ENCODE measurements around the gene PDE6C.
A peak's percentile ranks its signal among the peaks of the same experiment; 100 is the strongest.
"Not testable (repeated sequence)": the region's sequence is repeated elsewhere in the genome, so short reads cannot be mapped to it uniquely, and the experiment has no call there.

PDE6C gene

GRCh38 chr10:93630625-93631557, 18.6 kb downstream of the PDE6C start:
- no peak for DNase-seq (ENCODE audit: low spot score)

GRCh38 chr10:93639791-93640190, 27.5 kb downstream of the PDE6C start:
- DNase-seq (ENCODE audit: low spot score): no peak

DNA sequence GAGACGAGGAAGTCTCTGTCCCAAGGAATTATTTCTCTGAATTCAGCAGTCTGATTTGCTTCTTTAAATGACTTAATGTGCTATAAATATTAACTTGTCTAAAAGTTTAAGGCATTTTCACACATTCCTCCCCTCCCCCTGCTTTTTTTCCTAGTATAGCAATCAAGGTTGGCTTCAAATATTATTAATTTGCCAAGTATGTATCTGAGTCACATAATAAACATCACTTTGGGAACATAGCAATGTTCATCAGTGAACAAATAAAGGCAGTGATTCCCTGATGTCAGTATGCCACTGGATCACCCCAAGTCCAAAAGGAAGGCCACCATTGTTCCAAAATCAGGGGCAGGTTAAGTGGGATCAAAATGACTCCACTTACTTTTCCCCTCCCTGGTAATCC, 40.5 kb downstream of the PDE6C start:
- DNase-seq (ENCODE audit: low spot score): no peak

DNA sequence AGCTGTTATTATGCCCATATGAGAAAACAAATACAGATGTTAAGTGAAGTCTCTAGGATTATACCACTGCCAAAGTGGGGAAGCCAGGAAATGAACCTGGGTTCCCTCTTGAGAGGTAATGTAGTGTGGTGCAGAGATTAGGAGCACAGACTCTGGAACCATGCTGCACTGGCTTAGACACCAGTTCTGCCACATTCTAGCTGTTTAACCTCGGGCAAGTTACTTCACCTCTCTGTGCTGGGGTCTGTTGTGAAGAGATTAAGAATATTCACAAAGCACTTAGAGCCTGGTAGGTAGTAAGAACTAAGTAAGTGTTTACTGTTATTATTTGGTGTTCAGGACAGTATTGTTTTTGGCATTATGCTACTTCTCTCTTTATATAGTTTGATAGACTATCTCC, 41.9 kb downstream of the PDE6C start:
- DNase-seq (ENCODE audit: low spot score): no peak

- DNase-seq (ENCODE audit: low spot score): no peak
Observed at GRCh38 chr10:93656155-93656554, 43.8 kb downstream of the PDE6C start.

GRCh38 chr10:93657757-93658156, 45.4 kb downstream of the PDE6C start:
- no peak for DNase-seq (ENCODE audit: low spot score)

GRCh38 chr10:93666030-93666429, 53.7 kb downstream of the PDE6C start:
- no peak for DNase-seq (ENCODE audit: low spot score)

DNA sequence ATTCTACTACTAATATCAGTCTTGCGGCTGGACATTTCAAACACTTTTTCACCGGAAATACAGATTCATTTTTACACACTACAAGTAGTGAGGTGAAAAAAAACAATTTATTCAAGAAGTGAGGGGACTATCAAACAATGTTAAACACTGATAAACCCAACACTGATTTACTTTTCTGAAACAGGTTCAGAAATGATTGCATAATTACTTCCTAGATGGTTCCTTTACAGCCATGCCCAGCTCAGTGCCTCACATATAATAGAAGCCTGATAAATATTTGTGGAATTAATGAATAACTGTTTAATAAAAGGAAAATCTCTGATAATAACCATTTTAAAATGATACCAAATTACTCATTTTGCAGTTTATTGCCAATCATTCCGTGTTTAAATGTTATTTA, 55.5 kb downstream of the PDE6C start:
- DNase-seq (ENCODE audit: low spot score): no peak

DNA sequence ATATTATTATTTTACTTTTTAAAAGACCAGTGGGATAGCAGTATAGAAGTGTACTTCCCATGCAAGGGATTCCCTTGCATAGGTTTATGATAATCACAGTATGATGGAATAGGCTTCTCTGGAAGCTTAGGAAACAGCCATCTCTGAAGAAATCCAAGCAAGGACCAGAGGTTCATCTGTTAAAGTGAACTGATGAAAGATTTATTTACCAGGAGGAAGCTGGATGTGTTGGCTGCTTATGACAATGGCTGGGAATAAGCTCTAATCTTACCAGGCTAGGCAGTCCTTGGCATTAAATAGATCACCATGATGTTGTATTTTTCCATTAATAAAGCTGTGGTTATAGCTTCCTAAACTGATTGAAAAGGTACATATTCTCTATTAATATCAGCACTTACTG, 58.0 kb downstream of the PDE6C start:
- DNase-seq (ENCODE audit: low spot score): no peak

GRCh38 chr10:93671042-93671441, 58.7 kb downstream of the PDE6C start:
- DNase-seq (ENCODE audit: low spot score): no peak

DNA sequence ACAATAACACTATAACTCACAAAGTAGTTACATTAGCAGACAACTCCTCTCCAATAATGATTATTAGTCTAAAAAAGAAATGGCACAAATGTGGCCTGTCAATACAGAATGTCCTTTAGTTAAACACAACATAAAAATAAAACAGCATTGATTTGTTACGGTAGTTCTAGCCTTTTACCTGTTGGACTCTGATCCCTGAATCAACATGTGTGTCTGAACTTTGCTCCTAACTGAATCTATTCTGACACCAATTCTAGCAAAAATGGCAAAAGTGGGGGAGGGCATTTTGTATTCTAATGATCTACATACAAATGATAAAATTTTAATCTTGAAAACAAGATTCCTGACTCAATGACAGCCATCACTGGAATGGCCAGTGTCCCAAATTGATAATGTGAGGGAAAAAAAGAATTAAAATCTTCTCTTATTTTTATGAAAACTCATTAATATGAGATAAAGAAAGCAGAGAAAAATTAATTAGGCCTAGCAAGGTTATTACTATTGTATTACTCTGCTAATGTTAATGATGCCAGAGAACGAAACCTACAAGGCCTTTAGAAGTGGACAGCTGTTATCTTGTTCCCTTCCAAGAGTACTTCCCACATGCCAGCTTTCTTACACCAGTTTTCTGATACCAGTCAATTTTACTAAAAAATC, 59.8 kb downstream of the PDE6C start:
- no peak for DNase-seq (ENCODE audit: low spot score)

GRCh38 chr10:93672890-93673289, 60.6 kb downstream of the PDE6C start:
- DNase-seq (ENCODE audit: low spot score): no peak

DNA sequence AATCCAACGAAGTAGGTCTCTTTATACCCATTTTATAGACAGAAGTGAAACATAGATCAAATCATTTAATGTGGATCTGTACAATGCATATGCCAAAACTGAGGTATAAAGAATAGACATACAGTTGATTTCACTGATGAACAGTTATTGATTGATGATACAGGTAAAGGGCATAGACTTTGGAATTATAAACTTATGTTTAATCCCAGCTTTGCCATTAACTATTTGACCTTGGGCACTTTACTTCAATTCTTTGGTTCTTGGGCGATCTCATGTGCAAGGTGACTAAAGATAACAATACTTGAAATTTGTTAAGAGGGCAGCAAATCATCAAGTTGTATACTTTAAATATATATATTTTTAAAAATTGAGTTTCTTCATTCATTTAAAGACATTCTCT, 61.5 kb downstream of the PDE6C start:
- no peak for DNase-seq (ENCODE audit: low spot score)

GRCh38 chr10:93678386-93678785, 66.0 kb downstream of the PDE6C start:
- no peak for DNase-seq (ENCODE audit: low spot score)

DNA sequence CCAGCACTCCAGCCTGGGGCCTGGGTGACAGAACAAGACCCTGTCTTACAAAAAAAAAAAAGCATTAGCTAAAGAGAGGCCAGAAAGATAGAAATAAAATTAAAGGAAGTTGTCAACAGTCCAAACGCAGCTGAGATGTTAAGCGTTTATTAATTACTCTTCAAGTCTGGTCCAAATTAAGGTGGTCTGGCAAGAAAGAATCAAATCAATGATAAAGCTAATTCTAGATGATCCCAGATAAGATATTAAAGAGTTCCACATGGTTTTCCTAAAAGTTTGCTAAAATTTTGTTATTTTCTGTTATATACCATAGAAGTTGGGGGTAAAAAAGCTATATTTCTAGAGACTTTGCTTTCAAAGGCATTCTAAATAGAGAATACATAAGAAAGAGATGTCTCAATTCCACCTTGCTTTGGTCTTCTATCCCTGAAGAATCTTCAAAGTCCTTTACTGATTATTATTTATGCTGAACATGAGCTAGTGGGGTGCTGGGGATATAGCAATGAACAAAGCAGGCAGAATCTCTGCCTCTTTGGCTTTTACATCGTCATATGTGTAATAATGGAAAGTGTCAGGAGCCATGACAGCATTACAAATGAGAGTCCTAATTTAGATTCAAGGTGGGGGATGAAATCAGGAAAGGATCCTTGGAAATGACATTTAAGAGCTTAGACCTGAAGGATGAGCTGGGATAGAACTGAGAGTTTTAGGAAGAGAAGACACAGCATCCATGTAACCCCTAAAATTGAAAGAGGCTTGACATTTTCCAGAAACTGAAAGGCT, 66.7 kb downstream of the PDE6C start:
- no peak for DNase-seq (ENCODE audit: low spot score)

DNA sequence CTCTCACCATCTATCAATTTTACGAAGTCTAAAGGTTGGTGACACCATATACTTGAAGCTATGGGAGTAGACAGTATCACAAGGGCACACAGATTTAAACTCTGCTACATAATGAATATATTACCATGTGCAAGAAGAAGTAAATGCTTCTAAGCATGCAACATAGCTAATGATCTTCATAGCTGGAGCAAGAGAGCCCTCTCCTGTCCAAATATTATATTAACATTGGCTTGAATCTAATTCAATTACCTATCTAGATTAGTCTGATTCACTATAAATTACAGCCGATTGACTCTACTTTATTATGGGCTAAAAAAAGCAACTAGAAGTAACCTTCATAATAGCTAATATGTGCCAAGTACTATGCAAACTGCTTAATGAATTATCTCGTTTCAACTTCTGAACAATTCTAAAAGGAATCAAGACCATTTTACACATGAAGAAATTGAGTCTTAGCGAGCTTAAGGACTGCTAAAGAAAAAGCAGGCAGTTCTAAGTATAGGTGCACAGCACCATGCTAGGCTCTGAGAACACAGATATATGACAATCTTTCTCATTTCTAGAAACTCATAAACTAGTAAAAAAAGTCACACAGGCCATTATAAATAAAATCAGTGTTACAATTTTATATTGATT, 68.2 kb downstream of the PDE6C start:
- DNase-seq (ENCODE audit: low spot score): peak; percentile 64

DNA sequence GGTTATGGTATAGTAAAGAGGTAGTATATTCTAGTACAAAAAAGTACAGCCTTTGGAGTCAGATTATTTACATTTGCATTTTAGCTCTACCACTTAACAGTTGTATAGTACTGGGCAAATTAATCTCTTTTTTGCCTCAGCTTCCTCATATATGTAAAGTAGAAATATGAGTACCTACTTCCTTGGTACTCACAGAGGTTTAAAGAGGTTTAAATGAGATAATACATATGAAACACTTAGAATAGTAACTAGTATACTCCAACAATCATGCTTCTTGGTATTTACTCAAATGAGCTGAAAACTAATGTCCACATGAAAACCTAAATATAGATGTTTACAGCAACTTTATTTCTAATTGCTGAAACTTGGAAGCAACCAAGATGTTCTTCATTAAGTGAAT, 75.4 kb downstream of the PDE6C start:
- no peak for DNase-seq (ENCODE audit: low spot score)

DNA sequence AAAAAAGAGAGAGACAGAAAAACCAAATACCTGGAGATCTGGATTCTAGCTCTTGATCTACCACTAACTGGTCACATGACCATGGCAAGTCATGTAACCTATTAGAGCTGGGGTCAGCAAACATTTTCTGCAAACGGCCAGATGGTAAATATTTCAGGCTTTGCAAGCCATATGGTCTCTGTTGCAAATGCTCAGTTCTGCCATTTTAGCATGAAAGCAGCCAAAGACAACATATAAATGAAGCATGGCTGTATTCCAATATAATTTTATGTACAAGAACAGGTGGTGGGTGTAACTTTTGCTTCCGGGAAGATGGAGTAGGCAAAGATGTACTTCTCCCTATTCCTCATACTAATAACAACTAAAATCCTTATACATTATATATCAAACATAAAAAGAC, 83.4 kb downstream of the PDE6C start:
- no peak for DNase-seq (ENCODE audit: low spot score)

DNA sequence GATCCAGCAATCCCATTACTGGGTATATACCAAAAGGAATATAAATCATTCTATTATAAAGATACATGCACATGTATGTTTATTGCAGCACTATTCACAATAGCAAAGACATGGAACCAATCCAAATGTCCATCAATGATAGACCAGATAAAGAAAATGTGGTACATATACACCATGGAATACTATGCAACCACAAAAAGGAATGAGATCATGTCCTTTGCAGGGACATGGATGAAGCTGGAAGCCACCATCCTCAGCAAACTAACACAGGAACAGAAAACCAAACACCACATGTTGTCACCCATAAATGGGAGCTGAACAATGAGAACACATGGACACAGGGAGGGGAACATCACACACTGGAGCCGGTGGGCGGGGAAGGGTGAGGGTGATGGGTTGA, 84.2 kb downstream of the PDE6C start:
- not testable (repeated sequence) for DNase-seq (ENCODE audit: low spot score)

GRCh38 chr10:93697207-93697606, 84.9 kb downstream of the PDE6C start:
- no peak for DNase-seq (ENCODE audit: low spot score)

GRCh38 chr10:93701866-93702209, 89.5 kb downstream of the PDE6C start:
- DNase-seq (ENCODE audit: low spot score): no peak
